SU-DHL-6 (cell line): Measurements from ENCODE around the gene LPIN1.

Experiments used
- EZH2phosphoT487 ChIP-seq: fragments of 200-600 bp; sonication (generic), shearing (Covaris generic); conservative IDR thresholded peaks from 2 replicates; pipeline ENCODE4 v1.6.1; 2018; ENCODE audit warnings: mild to moderate bottlenecking, antibody characterized with exemption, low read length, moderate library complexity, mixed read lengths
- TF ChIP-seq, protein P1 (sequence below): fragments of 200-600 bp; sonication (generic); IDR thresholded peaks from one replicate; pipeline ENCODE4 v1.5.1; 2017; ENCODE audit warnings: antibody characterized with exemption, mild to moderate bottlenecking, low read length, moderate library complexity; ENCODE audit not compliant: insufficient read depth, poor library complexity, severe bottlenecking

DNA sequence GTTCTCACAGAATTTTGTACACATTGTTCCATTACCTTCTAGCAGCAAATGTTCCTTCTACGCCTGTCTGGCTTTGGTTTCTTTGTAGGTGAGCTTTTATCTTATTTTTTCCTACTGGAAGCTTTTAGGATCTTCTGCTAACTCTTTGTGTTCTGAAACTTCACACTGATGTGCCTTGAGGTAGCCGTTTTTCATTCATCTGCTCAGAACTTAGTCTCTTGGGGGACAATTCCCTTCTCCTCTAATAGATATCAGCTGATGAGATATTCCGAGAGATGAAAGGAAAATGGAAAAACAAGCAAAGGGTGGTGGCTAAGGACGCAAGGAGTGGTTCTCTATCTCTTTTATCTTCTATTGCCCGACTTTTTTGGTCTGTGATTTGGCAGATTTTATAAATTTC is 27.8 kb upstream of the LPIN1 start:
- TF ChIP-seq, protein P1, sequence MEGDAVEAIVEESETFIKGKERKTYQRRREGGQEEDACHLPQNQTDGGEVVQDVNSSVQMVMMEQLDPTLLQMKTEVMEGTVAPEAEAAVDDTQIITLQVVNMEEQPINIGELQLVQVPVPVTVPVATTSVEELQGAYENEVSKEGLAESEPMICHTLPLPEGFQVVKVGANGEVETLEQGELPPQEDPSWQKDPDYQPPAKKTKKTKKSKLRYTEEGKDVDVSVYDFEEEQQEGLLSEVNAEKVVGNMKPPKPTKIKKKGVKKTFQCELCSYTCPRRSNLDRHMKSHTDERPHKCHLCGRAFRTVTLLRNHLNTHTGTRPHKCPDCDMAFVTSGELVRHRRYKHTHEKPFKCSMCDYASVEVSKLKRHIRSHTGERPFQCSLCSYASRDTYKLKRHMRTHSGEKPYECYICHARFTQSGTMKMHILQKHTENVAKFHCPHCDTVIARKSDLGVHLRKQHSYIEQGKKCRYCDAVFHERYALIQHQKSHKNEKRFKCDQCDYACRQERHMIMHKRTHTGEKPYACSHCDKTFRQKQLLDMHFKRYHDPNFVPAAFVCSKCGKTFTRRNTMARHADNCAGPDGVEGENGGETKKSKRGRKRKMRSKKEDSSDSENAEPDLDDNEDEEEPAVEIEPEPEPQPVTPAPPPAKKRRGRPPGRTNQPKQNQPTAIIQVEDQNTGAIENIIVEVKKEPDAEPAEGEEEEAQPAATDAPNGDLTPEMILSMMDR: no peak
- no peak for TF ChIP-seq EZH2phosphoT487
